Stimulated activated CD8-positive, alpha-beta memory T cell treated with anti-CD3 and anti-CD28 coated beads, Interleukin-7, amount 100 ng/mL, for 4 hours (primary cell): Measurements from ENCODE around the gene IFI30.
"Not testable (repeated sequence)": the region's sequence is repeated elsewhere in the genome, so short reads cannot be mapped to it uniquely, and the experiment has no call there.

Source experiments
- DNase-seq, 2 donors: peaks; one replicate each; pipeline ENCODE4 v3.0.0-alpha.2; 2020; ENCODE audit warnings: low read depth in 2 of 2

Gene IFI30

DNA sequence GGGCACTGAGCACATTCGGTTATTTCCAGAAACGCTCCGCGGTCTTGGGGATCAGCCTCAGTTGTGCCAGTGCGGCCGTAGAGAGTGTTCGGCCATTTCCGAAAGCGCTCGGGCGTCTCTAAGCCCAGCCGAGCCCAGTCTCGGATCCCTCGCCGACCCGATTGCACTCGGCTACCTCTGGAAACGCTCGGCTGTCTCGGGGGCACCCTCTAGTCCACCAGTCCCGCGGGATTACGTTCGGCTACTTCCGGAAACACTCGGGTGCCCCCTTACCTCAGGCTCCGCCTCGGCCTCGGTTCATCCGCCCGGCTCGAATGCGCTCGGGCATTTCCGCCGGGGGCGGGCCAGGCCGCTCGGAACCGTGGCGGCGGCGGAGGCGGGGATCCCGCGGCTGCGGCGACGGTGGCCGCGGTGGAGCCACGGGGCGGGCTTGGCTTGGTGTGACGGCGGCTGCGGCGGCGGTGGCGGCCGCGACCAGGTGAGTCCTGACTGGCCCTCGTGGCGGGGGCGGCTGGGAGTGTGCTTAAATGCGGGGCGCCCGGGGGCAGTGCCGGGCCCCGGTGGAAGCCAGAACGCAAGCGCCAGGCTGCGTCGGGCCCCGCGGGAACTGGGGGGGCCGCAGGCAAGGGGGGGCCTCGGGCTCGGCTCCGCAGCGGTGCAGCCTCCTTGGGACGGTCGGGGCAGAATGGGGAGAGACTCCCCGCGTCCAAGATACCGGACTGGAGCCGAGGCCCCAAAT is 20.6 kb upstream of the IFI30 start, which contains the start of gene PIK3R2:
TSS of gene PIK3R2 (plus strand) at position 347 of the 739 bp plus-strand sequence. CDS start 2,717 bp downstream, outside the sequence.
- peak; percentile 98 to 99 for DNase-seq

DNA sequence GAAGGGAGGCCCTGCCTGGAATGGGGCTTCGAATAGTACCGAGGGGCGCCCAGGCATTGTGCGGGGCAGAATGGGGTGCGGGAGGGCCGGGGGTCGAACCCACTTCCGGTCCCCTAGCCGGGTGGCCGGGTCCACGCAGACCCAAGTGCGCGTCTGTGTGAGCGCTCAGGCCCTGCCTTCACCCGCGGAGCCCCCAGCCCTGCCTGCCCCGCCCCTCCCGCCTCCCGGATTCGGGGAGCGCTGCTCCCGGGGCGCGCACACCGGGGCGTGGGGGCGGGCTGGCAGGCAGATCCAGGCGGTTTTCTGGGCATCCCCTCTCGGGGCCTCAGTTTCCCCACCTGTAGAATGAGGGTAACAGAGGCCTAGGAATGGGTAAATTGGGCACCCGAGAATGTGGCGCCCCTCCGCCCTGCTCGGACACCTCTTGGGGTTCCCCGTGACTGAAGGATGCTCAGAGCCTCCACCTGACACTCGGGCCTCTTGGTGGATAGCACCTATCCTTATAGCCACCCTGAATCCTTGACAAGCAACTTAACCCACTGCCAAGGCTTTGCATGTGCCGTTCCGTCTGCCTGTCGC is 20.0 kb upstream of the IFI30 start:
- DNase-seq = no peak

DNA sequence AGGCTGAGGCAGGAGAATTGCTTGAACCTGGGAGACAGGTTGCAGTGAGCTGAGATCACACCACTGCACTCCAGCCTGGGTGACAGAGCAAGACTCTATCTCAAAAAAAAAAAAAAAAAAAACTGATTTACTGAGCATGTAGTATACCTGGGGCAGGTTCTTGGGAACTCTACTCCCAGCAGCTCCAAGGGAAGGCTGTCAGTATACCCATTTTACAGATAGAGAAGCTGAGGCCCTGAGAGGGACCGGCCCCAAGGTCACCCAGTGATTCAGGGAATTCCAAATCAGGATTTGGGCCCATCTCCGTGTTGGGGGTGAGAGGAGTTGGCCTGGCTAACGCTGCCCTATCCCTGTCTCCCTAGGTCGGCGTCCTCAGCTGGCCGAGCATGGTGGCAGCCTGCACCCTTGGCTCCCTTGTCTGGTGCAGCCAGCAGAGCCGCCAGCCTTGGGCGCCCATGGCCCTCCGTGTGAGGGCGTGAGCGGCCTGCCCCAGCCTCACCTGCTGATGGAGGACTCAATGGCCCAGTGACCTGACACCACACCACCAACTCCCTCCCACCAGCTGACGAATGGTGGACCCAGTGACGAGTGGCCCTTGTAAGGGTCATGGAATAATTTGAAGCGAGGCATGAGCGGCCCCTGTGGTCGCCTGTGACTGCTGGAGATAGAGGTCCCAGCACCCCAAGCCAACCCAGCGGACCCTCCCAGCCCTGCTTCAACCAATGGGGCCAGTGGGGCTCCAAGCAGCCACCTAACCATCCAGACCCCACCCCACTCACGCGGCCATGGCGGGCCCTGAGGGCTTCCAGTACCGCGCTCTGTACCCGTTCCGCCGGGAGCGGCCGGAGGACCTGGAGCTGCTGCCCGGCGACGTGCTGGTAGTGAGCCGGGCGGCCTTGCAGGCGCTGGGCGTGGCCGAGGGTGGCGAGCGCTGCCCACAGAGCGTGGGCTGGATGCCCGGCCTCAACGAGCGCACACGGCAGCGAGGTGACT is 18.2 kb upstream of the IFI30 start:
- DNase-seq = no peak

DNA sequence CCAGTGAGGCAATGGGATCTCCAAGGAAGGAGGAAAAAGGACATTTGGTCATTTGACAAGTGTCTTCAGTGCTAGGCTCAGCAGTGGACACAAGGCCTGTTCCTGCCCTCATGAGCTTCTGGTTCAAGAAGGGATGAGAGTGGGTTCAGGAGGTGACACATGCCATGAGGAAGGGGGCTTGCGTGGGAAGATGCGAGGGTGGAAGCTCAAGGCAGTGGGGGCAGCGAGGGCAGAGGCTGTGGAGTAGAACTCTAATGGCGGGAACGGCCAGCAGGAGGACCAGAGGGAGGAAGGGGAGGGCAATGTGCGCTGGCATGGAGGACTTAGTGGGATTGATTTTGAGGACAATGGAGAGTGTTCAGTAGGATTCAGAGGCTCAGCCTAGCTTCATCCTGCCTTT is 17.3 kb upstream of the IFI30 start:
- no peak for DNase-seq

DNA sequence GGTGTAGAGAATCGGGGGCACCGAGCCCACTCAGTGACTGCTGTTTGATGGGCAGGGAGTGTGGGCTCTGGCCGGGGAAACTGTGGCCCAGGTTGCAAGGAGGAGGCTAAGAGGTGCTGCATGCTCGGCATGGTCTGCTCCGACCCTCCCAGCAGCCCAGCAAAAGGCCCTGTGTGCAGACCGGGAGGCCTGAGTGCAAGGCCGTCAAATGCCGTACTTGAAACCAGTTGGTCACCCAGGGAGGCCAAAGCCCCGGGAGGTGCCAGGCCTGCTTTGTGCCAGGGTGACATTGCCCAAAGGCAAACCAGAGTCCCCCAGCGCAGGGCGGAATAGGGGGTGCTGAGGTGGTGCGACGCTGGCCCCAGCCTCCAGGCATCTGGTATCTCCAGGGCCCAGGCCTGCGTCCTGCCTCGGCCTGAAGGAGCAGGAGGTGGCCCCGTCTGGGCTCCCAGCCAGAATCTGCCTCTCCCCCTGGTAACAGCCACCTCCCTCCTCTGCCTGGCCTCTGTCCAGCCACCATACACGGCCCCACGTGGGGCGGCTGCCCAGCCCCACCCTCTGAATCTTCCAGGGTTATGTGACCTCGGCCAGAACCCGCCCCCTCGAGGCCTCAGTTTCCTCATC is 16.7 kb upstream of the IFI30 start:
- DNase-seq = no peak

DNA sequence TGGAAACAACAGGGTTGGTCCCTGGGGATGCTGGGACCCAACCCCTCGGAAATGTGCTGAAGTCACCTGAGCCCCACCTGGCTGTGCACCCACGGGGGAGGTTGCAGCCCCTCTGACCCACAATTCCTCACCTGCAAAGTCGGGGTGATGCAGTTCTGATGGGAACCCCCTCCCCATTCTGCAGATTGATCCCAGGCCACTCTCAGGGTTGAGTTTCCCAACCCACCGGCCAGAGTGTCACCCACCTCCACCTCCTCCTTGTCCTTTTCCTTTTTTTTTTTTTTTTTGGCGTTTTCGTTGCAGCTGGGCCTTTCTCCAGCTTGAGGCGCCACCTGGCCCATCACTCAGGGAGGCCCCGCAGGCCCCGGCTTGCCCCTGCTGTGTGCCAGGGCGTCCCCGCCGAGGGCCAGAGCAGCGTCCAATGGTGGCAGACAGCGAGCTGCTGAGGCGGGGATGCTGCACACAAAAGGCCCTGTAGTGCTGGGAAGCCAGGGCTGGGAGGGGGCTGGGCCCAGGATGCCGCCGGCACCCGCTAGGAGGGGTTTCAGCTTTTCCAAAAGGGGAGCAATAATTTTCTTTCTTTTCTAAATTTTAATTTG is 16.0 kb upstream of the IFI30 start:
- no peak for DNase-seq

DNA sequence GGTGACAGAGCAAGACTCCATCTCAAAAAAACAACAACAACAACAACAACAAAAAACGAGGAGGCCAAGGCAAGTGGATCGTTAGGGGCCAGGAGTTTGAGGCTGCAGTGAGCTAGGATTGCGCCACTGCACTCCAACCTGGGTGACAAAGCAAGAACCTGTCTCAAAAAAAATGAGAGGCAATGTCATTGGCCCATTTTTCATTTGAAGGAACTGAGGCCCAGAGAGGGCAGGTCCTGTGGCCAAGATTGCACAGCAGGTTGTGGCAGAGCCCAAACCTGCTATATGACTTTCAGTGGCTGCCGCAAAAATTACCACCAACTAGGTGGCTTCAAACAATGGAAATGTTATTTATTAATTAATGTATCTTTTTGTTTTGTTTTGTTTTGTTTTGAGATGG is 15.1 kb upstream of the IFI30 start:
- DNase-seq = no peak

DNA sequence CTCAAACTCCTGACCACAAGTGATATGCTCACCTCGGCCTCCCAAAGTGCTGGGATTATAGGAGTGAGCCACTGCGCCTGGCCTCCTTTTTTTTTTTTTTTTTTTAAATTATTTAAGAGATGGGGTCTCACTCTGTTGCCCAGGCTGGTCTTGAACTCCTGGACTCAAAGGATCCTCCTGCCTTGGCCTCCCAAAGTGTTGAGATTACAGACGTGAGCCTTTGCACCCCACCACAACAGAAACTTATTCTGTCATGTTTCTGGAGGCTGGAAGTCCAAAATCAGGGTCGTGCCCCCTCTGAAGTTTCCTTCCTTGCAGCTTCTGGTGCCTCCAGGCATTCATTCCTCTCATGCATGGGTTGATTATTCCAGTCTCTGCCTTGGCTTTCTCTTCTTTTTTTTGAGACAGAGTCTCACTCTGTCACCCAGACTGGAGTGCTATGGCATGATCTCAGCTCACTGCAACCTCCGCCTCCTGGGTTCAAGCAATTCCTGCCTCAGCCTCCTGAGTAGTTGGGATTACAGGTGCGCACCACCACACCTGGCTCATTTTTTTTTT is 14.5 kb upstream of the IFI30 start:
- DNase-seq = not testable (repeated sequence)

DNA sequence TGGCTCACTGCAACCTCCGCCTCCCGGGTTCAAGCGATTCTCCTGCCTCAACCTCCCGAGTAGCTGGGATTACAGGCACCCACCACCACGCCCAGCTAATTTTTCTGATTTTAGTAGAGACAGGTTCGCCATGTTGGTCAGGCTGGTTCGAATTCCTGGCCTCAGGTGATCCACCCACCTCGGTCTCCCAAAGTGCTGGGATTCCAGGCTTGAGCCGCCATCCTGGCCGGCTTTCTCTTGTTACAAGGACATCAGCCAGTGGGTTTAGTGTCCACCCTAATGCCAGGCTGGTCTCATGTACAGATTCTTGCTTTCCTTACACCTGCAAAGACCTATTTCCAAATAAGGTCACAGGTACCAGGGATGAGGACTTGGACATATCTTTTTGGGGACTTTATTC is 13.8 kb upstream of the IFI30 start:
- DNase-seq = no peak

DNA sequence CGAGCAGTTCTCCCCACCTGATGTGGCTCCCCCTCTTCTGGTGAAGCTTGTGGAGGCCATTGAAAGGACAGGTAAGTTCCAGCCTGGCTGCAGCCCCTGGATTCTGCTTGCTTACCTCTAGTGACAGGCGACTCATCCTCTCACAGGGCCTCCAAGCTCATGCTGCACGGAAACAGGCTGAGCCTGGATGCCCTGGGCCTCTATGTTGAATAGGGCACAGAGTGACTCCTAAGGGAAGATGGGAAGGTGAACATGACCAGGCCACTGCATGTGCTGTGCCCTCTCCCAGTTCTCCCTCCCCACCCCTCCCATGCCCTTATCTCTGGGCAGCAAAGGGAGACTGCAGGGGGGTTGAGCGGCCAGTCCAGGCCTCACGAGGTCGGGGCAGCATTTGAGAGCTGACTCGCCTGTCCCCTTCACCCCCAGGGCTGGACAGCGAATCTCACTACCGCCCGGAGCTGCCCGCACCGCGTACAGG is 13.1 kb upstream of the IFI30 start:
- DNase-seq = no peak

DNA sequence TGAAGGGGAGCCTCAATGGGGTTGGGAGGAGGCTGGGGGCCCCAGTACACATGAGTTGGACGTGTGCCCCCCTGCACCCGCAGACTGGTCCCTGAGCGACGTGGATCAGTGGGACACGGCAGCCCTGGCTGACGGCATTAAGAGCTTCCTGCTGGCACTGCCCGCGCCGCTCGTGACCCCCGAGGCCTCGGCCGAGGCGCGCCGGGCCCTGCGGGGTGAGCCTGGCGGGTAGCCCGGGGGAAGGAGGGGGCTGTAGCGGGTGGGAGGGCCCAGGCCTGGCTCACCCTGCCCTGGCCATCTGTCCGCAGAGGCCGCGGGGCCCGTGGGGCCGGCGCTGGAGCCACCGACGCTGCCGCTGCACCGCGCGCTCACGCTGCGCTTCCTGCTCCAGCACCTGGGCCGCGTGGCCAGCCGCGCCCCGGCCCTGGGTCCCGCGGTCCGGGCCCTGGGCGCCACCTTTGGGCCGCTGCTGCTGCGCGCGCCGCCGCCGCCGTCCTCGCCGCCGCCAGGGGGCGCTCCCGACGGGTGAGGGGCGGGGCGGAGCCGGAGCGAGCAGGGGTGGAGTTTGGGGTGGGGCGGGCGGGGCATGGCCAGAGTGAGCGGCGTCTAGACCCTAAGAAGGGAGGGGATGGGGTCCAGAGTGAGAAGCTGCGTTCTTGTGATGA is 12.5 kb upstream of the IFI30 start:
- DNase-seq = peak; percentile 40 to 70

DNA sequence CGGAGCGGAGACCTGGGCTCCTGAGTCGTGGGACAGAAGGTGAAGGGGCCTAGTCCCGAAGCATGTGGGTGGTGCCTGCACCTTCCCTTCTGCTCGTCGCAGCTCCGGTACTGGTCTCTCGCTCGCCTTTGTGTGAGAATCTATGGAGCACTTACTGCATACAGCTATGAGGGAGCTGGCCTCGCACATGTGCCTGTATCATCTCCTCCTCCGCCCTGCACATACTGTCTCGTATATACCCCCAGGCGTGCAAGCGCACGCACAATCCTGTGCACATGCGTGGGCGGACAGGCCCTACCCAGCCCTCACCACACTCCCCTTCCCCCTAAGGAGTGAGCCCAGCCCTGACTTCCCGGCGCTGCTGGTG is 12.0 kb upstream of the IFI30 start:
- no peak for DNase-seq

DNA sequence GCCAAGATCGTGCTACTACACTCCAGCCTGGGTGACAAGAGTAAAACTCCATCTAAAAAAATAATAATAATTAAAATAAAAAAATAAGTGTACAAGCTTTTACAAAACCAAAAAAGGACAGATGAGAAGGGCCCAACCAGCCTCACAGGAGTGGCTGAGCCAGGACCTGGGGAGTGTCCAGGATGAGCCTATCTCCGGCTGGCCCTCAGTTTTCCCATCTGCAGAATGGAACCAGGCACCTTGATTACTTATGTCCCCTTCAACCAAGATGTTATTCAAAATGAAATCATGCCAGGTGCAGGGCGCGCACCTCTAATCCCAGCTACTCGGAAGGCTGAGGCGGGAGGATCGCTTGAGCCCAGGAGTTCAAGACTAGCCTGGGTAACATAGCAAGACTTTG is 9.5 kb upstream of the IFI30 start:
- no peak for DNase-seq

DNA sequence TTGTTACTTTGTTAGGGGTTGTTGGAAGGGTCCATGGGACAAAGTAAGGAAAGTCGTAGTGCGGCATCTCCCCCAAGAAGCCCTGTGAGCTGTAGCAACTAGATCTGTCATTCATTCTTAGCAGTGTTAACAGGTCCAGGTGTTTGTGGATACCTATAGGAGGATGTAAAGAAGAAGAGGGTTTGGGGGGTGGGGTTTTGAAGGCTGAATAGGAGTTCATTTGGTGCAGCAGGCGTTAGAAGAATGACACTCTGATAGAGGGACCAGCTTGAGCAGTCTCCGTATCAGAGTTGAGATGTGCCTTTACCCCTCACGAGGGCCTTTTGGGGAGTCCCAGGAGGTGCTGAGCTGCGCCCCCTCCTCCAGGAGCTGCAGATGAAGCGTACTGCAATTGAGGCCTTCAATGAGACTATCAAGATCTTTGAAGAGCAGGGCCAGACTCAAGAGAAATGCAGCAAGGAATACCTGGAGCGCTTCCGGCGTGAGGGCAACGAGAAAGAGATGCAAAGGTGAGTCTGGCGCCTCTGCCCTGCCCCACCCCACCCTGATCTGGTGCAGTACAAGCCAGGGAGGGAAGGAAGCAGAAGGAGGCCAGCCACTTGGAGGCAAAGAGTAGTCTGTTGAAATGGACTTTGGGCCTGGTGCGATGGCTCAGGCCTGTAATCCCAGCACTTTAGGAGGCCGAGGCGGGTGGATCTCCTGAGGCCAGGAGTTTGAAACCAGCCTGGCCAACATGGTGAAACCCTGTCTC is 7.6 kb upstream of the IFI30 start:
- DNase-seq = no peak

DNA sequence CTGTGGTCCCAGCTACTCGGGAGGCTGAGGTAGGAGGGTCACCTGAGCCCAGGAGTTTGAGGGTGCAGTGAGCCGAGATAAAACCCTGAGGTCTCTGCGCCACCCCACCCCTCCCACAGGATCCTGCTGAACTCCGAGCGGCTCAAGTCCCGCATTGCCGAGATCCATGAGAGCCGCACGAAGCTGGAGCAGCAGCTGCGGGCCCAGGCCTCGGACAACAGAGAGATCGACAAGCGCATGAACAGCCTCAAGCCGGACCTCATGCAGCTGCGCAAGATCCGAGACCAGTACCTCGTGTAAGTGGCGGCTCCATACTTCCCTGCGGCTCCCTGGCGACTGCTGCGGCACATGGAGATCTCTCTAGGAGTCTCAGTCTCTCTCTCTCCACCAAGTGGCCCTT is 6.6 kb upstream of the IFI30 start:
- DNase-seq = no peak

DNA sequence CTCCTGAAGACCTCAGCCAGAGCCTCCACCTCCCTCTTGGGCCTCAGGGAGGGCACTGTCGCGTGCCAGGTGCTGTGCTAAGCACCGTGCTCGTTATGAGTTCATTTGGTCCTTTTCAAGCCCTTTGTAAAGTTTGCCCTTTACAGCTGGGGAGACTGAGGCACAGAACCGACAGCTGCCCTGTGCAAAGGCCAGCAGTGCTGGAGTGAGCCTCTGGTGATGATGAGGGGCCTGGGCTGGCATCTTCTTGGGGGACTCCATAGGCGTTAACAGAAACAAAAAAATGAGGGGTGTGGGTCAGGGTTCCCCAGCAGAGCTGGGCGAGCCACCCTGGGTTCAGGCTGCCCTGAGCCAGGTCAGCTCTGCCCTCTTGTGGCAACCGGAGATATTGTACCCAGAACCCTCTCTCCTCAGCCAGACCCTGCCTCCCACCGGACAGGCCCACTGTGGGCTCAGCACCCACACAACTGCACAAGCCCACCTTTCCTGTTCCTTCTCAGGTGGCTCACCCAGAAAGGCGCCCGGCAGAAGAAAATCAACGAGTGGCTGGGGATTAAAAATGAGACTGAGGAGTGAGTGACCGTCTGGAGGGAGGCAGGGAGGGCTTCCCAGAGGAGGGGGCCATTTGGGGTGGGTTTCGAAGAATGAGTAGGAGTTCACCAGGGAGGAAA is 5.5 kb upstream of the IFI30 start:
- peak in 1 of 2 donors; percentile 29 for DNase-seq

DNA sequence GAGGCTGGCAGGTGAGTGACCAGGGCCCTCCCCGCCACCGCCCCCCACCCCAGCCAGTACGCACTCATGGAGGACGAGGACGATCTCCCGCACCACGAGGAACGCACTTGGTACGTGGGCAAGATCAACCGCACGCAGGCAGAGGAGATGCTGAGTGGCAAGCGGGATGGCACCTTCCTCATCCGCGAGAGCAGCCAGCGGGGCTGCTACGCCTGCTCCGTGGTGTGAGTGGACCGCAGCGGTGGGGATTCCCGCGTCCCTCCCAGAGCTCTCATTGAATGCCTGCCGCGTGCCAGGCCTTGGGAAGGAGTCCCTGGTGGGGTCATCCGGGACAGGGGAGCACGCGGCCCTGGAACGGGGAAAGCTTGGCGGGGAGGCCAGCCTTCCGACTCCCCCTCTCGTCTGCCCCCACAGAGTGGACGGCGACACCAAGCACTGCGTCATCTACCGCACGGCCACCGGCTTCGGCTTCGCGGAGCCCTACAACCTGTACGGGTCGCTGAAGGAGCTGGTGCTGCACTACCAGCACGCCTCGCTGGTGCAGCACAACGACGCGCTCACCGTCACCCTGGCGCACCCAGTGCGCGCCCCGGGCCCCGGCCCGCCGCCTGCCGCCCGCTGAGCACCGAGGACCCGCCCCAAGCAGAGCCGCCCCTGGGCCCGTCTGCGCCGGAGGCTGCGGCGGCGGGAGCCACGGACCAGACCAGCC is 4.8 kb upstream of the IFI30 start:
- no peak for DNase-seq

DNA sequence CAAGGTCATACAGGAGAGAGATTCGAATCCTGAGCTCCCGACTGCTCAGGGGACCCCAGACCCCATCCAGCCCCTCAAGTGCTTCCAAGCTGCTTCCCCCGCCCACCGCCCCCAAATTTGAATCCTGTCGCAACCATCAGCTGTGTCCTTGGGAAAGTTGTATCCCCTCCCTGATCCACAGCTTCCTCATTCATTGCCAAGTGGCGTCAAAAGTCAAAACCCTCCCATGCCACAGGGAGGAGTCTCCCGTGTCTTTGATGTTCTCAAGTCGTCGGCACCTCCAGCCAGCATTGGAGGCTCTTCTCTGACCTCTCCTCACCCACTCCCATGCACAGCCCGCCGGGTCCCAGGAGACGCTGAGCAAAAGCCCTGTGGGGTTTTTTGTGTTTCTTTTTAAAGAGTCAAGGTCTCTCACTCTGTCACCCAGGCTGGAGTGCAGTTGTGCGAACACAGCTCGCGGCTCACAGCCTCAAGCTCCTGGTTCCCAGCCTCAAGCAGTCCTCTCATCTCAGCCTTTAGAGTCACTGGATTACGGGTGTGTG is 2.8 kb upstream of the IFI30 start:
- no peak for DNase-seq
